Skeletal muscle satellite cell (primary cell): Measurements from ENCODE around the gene DCTN3.

Experiments used
- H3K27me3 ChIP-seq: 2 replicates; pipeline ENCODE4 v1.7.0; 2013; ENCODE audit warnings: low read length; ENCODE audit not compliant: control insufficient read depth, insufficient read depth
- H3K36me3 ChIP-seq: 2 replicates; pipeline ENCODE4 v1.7.0; 2013; ENCODE audit warnings: mild to moderate bottlenecking, control low read depth, low read length; ENCODE audit not compliant: insufficient read depth
- H3K4me1 ChIP-seq: 2 replicates; pipeline ENCODE4 v1.7.0; 2013; ENCODE audit warnings: low read length; ENCODE audit not compliant: control insufficient read depth, insufficient read depth
- H3K4me2 ChIP-seq: 2 replicates; pipeline ENCODE4 v1.7.0; 2013; ENCODE audit warnings: mild to moderate bottlenecking, low read length
- H3K4me3 ChIP-seq: 2 replicates; pipeline ENCODE4 v1.7.0; 2013; ENCODE audit warnings: low read length
- H3K9ac ChIP-seq: 2 replicates; pipeline ENCODE4 v1.7.0; 2013; ENCODE audit warnings: mild to moderate bottlenecking, low read depth, low read length, moderate library complexity
- H3K9me3 ChIP-seq: replicated peaks from 2 replicates; pipeline ENCODE4 v1.7.0; 2013; ENCODE audit warnings: mild to moderate bottlenecking, control low read depth, low read length

The DCTN3 gene

DNA sequence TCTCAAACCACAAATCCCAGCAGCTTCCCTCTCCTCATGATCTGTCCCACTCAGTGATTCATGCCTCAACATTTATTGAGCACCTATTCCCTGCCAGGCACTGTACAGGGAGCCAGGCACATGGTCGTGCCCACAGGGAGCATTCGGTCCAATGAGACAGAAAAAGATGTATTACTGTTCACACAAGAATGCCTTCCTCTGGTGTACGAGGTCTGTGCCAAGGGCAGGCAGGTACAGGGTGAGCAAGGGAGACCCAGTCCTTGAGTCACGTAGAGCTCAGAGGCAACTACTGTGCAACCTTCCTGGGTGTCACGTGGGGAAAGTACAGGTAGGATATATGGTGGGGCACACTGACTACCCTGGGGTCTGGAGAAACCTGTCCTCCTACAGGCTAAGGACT, 35.3 kb downstream of the DCTN3 start:
- Histone ChIP-seq H3K9ac (no peak overlapping the region), H3K4me3 (no peak overlapping the region), H3K4me1 (peaks cover 3% of the 10 kb centered on the region), H3K27me3 (peaks cover 90% of the 10 kb centered on the region), H3K36me3 (no peaks in the 10 kb centered on the region), H3K4me2 (no peak overlapping the region), H3K9me3 (no peaks in the 10 kb centered on the region)

DNA sequence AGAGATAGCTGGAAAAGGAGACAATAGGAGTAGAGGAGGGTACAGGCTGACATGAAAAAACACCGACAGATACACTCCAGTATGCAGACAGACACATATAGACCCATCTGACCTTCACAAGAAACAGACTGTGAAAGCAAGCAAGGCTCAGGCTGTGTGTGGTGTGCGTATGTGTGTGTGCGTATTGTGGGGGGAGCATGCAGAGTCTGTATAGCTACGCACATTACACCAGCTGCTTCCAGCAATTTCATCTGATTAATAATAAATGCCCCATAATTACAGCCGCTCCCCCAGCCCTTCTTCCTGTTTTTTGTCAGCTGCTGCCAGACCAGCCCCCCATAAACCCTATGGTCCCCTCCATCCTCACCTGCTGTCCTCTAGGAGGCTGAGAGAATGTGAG, 37.5 kb downstream of the DCTN3 start:
- Histone ChIP-seq H3K4me1 (no peaks in the 10 kb centered on the region), H3K9me3 (no peaks in the 10 kb centered on the region), H3K9ac (no peak overlapping the region), H3K27me3 (peaks cover 88% of the 10 kb centered on the region), H3K36me3 (no peaks in the 10 kb centered on the region), H3K4me3 (no peak overlapping the region), H3K4me2 (no peak overlapping the region)

GRCh38 chr9:34581318-34581717, 39.0 kb downstream of the DCTN3 start:
- no peak overlapping the region for H3K4me2 ChIP-seq
- peaks cover 86% of the 10 kb centered on the region for H3K27me3 ChIP-seq
- no peaks in the 10 kb centered on the region for H3K9me3 ChIP-seq
- H3K4me1 ChIP-seq, result no peaks in the 10 kb centered on the region
- no peaks in the 10 kb centered on the region for H3K36me3 ChIP-seq
- H3K4me3 ChIP-seq, result no peak overlapping the region
- no peak overlapping the region for H3K9ac ChIP-seq

DNA sequence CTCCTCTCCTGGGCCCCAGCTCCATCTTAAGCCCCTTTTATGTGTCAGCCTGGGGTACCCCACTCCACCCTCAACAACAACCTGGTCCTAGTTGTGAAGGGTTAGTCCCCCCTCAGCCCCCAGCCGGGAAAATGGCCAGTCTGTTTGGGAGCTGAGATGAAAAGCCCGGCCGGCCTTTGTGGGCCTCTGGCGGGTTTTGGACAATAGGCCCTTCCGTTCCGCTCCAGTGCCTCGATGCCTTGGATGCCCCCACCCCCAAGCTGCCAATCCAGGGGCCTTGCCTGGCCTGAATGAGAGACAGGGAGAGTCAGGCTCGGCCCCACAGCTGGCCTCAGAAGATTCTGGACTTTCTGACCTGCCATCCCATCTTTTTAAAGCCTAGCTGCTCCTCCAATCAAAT, 39.9 kb downstream of the DCTN3 start:
- Histone ChIP-seq H3K9ac (no peak overlapping the region), H3K27me3 (peaks cover 84% of the 10 kb centered on the region), H3K4me2 (no peak overlapping the region), H3K9me3 (no peaks in the 10 kb centered on the region), H3K36me3 (no peaks in the 10 kb centered on the region), H3K4me3 (no peak overlapping the region), H3K4me1 (no peaks in the 10 kb centered on the region)

DNA sequence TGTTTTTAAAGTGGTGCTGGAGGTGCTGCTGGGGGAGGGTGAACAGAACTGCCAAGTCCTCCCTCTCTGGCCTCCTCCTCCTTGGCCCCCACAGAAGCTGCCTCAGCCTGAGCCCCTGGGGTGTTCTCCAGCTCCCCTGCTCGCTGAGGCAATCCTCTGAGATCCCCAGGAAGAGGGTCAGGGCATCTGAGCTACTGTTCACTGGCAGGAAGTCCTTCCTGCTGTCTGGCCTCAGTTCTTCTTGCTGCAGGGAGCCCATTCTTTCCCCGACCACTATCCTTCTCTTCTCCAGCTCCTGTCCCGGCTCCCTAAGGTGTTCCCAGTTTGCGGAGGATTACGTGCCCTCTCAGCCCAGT, 40.5 kb downstream of the DCTN3 start:
- Histone ChIP-seq H3K4me1 (no peaks in the 10 kb centered on the region), H3K9me3 (no peaks in the 10 kb centered on the region), H3K27me3 (peaks cover 82% of the 10 kb centered on the region), H3K4me3 (no peak overlapping the region), H3K4me2 (no peak overlapping the region), H3K36me3 (no peaks in the 10 kb centered on the region), H3K9ac (no peak overlapping the region)

DNA sequence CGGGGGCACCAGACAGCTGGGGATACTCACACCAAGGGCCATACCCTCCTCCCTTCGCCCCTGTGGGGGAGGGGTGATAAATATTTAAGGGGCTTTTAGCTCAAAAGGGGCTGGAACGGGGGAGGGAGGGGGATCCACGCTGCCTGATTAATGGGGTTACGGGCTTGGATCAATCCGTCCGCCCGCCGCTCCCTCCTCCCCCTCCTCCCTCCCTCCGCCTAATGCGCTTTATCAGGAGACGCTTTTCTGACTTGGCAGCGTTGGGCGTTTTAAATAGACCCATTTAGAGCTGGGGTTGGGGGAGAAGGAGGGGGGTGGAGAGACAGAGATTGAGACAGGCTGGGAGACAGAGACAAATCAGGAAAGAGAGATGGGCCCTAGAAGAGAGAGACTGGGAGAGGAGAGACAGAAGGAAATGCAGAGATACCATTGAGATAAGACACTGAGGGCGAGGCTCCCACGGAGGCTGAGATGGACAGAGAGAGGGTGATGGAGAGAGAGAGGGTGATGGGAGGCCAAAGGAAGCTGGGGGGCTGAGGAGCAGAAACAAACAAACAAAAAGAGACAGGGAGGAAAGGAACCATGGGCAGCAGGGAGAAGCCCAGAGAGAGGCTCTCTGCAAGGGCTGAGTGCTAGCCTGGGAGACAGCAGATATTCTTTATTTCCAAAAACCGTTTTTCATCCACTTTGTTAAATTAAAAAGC, 41.0 kb downstream of the DCTN3 start:
- H3K9ac ChIP-seq, result no peak overlapping the region
- H3K4me1 ChIP-seq, result no peaks in the 10 kb centered on the region
- no peaks in the 10 kb centered on the region for H3K36me3 ChIP-seq
- peaks cover 79% of the 10 kb centered on the region for H3K27me3 ChIP-seq
- no peak overlapping the region for H3K4me3 ChIP-seq
- no peaks in the 10 kb centered on the region for H3K9me3 ChIP-seq
- no peak overlapping the region for H3K4me2 ChIP-seq

DNA sequence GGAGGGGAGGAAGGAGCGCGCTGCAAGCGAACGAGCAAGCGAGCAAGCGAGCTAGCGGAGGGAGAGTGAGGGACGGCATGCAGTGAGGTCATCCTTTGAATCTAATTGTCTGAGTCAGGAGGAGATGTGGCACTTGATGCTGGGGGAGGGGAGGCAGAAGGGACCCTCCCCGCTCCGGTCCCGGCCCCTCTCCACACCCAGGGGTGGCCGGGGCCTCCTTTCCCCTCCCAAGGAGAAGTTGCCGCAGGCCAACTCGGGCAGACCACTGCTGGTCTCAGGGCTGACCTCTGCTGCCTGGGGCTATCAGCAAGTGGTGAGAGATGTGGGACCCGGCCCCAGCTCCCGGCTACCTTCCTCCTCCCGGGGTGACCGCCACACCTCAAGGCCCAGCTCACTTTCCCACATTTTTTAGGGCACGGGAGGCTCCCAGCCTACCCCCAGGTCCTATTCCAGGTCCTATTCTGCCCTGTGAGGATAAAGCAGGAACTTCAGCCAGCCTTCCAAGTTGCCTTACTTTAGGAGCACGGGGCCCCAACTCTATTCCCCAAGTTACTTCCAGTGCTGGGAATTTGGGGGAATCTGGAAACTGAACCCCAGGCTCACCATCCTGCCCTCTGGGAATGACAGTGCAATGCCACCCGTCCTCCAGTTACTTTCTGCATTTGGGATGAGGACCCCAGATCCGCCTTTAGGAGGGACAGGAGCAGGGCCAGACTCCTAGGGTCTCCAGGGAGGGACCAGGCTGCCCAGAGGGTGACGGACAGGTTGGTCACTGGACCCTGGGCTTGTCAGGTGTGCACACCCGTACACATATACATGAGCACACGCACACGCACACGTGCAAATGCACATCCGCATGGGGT, 41.8 kb downstream of the DCTN3 start:
- no peaks in the 10 kb centered on the region for H3K36me3 ChIP-seq
- H3K4me1 ChIP-seq, result no peaks in the 10 kb centered on the region
- H3K9ac ChIP-seq, result no peak overlapping the region
- peak overlapping the region; percentile 68 for H3K4me2 ChIP-seq
- no peaks in the 10 kb centered on the region for H3K9me3 ChIP-seq
- H3K27me3 ChIP-seq, result peaks cover 73% of the 10 kb centered on the region
- H3K4me3 ChIP-seq, result no peak overlapping the region

GRCh38 chr9:34577400-34578240, 42.7 kb downstream of the DCTN3 start:
- Histone ChIP-seq H3K4me1 (no peaks in the 10 kb centered on the region), H3K9me3 (no peaks in the 10 kb centered on the region), H3K36me3 (no peaks in the 10 kb centered on the region), H3K4me3 (no peak overlapping the region), H3K9ac (no peak overlapping the region), H3K4me2 (peak overlapping the region; percentile 68), H3K27me3 (peaks cover 75% of the 10 kb centered on the region)

- peaks cover 73% of the 10 kb centered on the region for H3K27me3 ChIP-seq
- H3K9ac ChIP-seq, result no peak overlapping the region
- no peaks in the 10 kb centered on the region for H3K36me3 ChIP-seq
- H3K9me3 ChIP-seq, result no peaks in the 10 kb centered on the region
- no peak overlapping the region for H3K4me3 ChIP-seq
- H3K4me2 ChIP-seq, result no peak overlapping the region
- no peaks in the 10 kb centered on the region for H3K4me1 ChIP-seq
These were observed 43.5 kb downstream of the DCTN3 start for GRCh38 chr9:34576597-34577399.

DNA sequence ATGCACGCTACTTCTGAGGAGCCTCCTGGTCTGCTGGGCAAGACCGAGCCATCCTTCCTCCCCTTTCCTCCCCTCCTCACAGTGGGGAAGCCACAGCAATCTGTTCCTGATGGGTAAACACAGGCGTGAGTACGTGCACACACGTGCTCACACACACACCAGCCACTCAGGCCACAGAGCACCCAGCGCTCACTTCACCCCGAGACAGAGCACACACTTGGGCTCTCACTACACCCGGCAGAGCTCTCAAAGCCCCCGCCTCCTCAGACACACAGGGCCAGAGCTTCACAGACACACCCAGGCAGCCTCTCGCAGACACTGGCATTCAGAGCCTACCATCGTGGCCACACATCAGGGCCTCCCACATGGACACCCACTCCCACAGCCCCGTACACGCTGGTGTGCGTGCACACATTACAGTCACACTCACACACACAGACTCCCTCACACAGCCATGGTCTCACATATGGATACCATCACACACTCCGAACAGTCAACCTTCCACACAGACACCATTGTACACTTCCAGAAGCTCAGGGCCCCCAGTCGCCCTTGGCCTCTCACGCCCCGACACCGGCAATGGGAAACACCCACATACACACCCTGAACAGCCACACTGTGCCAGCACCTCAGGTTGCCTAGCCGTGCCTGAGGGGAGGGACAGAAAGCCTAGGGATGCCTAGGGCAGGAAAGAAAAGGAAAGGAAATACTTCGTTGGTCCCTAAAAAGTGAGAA, 44.3 kb downstream of the DCTN3 start:
- H3K4me2 ChIP-seq, result no peak overlapping the region
- H3K4me1 ChIP-seq, result no peaks in the 10 kb centered on the region
- H3K27me3 ChIP-seq, result peaks cover 72% of the 10 kb centered on the region
- H3K9me3 ChIP-seq, result no peaks in the 10 kb centered on the region
- H3K9ac ChIP-seq, result no peak overlapping the region
- H3K4me3 ChIP-seq, result no peak overlapping the region
- H3K36me3 ChIP-seq, result no peaks in the 10 kb centered on the region
